Heart left ventricle (tissue), 13 donors: ENCODE data around the gene EXOC3L4.

Experiments used
- CTCF ChIP-seq, 12 donors: fragments of 200-600 bp; sonication (generic) in 4 of 12; IDR thresholded peaks; one replicate each; pipeline versions ENCODE4 v1.5.0 to v1.8.0; 2018 to 2022; ENCODE audit warnings: antibody characterized with exemption in 12 of 12, mild to moderate bottlenecking in 5 of 12
- POLR2A ChIP-seq, 2 donors: fragments of 450-650 bp; IDR thresholded peaks; one replicate each; pipeline ENCODE4 v1.6.1; 2017; ENCODE audit warnings: antibody characterized with exemption in 2 of 2, mild to moderate bottlenecking in 2 of 2, moderate library complexity in 2 of 2
- donor health status: ischemic (EF 13 %, LVEDD 7.1; RV severe dilation, severe dysfunction).
- donor health status: DM: no; HTN: yes; CAD: no.
- donor health status: DM: no; HTN: no; CAD: no.
- donor health status: ischemic (EF 25% LVEDD 6.9; RV normal size, moderate dysfunction).
- donor health status: ischemic (EF 25% LVEDD 5.7; RV mildly dilated, moderate dysfunction).
- donor health status: ischemic (EF 35%, LVEDD 5.7; RV mildly dilated, moderate dysfunction).
- donor health status: nonischemic (EF 11% LVEDD 7.7; RV severe dilation, severe dysfunction).
- donor health status: DM: yes; HTN: yes; CAD: no.
- donor health status: PGD.
- donor health status: ischemic (EF 29% LVEDD 5.4; RV normal size, mild dysfunction).
- donor health status: nonischemic (EF 23%, LVEDD 6.1; RV moderate dilation, normal function).

DNA sequence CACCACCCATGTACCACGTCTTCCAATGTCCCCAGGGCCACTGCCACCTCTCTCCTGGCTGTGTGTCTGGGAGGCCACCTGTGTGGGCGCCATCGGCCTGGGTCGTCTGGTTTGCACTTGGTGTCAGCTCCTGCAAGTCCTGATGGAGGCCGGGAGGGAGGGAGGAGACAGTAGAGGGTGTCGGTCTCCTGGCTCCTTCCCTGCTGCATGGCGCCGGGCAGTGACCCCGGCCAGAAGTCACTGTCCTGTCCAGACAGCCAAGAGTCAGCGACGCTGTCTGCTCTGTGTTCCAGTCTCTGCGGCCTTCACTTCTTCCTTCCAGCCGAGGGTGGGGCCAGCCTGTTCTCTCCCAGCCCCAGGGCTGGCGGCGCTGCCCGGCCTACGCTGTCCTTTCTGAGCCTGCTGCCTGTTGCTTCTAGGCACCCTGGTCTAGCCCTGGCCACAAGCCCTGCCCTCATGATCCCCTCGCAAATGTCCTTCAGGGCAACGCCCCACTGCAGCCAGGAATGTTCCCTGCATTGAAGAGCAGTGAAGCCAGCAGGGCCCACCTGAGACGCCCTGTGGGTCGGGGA lies 23.5 kb upstream of the EXOC3L4 start:
- TF ChIP-seq CTCF (IDR thresholded peaks at IDR 0.05) (no peak), POLR2A (IDR thresholded peaks at IDR 0.05) (no peak)
